ENCODE measurements around the gene MRPS9. TPM values are rescaled to one million over a fixed set of nuclear protein-coding genes. Genes with fewer than 3 reads are reported as not detected.

Gene MRPS9
- total and polyA plus RNA-seq, 2 donors (not counting 3 experiments of a cell fraction or from before 2014, with no cell fraction given): 14.5 to 23.9 TPM

GRCh38 chr2:105126336-105126735 lies 88.5 kb downstream of the MRPS9 start:
- Histone ChIP-seq H2AFZ (ENCODE audit: low read depth, low read length) (no peak overlapping the region), H3K27me3 (ENCODE audit: control insufficient read depth in 2 of 2, insufficient read depth in 2 of 2, low read length in 2 of 2) (peaks cover 2 to 8% of the 10 kb centered on the region in 2 experiments), H3K36me3 (ENCODE audit: control insufficient read depth in 2 of 2, extremely low read depth in 1 of 2, insufficient read depth in 2 of 2, low read length in 2 of 2) (no peaks in the 10 kb centered on the region), H3K9ac (replicated peaks; ENCODE audit: extremely low read depth, insufficient read depth, low read length) (no peak overlapping the region), H3K27ac (ENCODE audit: insufficient read depth, low read depth, low read length) (no peak overlapping the region), H3K4me3 (replicated peaks in 1 of 3; ENCODE audit: insufficient read depth in 1 of 3, low read depth in 1 of 3, low read length in 3 of 3) (no peak overlapping the region), H3K9me1 (replicated peaks; ENCODE audit: control insufficient read depth, extremely low read depth, insufficient read depth, low read length) (no peaks in the 10 kb centered on the region), H3K4me1 (ENCODE audit: control insufficient read depth, extremely low read depth, insufficient read depth, low read length) (no peaks in the 10 kb centered on the region), H4K20me1 (replicated peaks; ENCODE audit: control insufficient read depth, extremely low read depth, insufficient read depth, low read length) (no peaks in the 10 kb centered on the region), H3K79me2 (ENCODE audit: control insufficient read depth, insufficient read depth, low read length) (no peaks in the 10 kb centered on the region), H3K9me3 (replicated peaks; ENCODE audit: control insufficient read depth, insufficient read depth, low read length) (no peaks in the 10 kb centered on the region), H3K4me2 (ENCODE audit: insufficient read depth, low read length) (no peak overlapping the region)
- no TSS peak for BruUV-seq (replicated peaks)
- ChIA-PET POLR2A (no interaction called here), CTCF (no interaction called here)
- dilution Hi-C loops (cut with MboI; ENCODE audit: extremely low pct_ligation_motif_present, low sequenced_read_pairs) (no loop called here), intact Hi-C loops (cut with micrococcal nuclease) (no loop called here)
- FAIRE-seq: no peak
- no peak for DNase-seq (ENCODE audit: low read depth, low spot score)
- TF ChIP-seq POLR2AphosphoS5 (IDR thresholded peaks at IDR 0.05; ENCODE audit: insufficient read depth, low read depth, low read length) (no peak), CTCF (IDR thresholded peaks at IDR 0.05; ENCODE audit: extremely low read depth in 1 of 2, insufficient read depth in 1 of 2, low read depth in 1 of 2, low read length in 2 of 2) (no peak), EZH2 (IDR thresholded peaks at IDR 0.05; ENCODE audit: borderline replicate concordance, low read depth, low read length, severe bottlenecking) (no peak), MYC (IDR thresholded peaks at IDR 0.05; ENCODE audit: low read depth, low read length) (no peak), GATA2 (IDR thresholded peaks at IDR 0.05; ENCODE audit: insufficient read depth, insufficient read length, low read depth, low read length) (no peak), FOS (IDR thresholded peaks at IDR 0.05; ENCODE audit: borderline replicate concordance, insufficient read depth, low read length) (no peak), POLR2A (IDR thresholded peaks at IDR 0.05; ENCODE audit: low read depth, low read length) (no peak), JUN (IDR thresholded peaks at IDR 0.05; ENCODE audit: borderline replicate concordance, insufficient read depth, insufficient read length, low read depth) (no peak)
- TF ChIP-seq, protein P1, sequence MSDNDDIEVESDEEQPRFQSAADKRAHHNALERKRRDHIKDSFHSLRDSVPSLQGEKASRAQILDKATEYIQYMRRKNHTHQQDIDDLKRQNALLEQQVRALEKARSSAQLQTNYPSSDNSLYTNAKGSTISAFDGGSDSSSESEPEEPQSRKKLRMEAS (IDR thresholded peaks at IDR 0.05; ENCODE audit: insufficient read depth, insufficient read length): no peak

Measured in endothelial cell of umbilical vein (primary cell).